Measurements from ENCODE around the gene C1QTNF9.
"Not testable (repeated sequence)": the region's sequence is repeated elsewhere in the genome, so short reads cannot be mapped to it uniquely, and the experiment has no call there.

C1QTNF9 gene

GRCh38 chr13:24362435-24362952, 53.1 kb downstream of the C1QTNF9 start:
- Histone ChIP-seq H3F3A (ENCODE audit: insufficient read depth) (no peaks in the 10 kb centered on the region), H3K4me2 (ENCODE audit: low read depth, low read length, poor library complexity, severe bottlenecking) (no peak overlapping the region), H2AFZ (ENCODE audit: low read depth, low read length, severe bottlenecking) (no peak overlapping the region), H3K27ac (ENCODE audit: low read depth, low read length) (no peak overlapping the region), H3K27me3 (ENCODE audit: low read length) (no peaks in the 10 kb centered on the region), H3K9me3 (ENCODE audit: insufficient read depth, low read length) (no peaks in the 10 kb centered on the region), H3K79me2 (ENCODE audit: insufficient read depth, low read length) (no peaks in the 10 kb centered on the region), H3K4me3 (ENCODE audit: insufficient read depth, low read length, poor library complexity, severe bottlenecking) (no peak overlapping the region), H3K36me3 (ENCODE audit: low read length) (no peaks in the 10 kb centered on the region), H3K9me2 (replicated peaks; ENCODE audit: insufficient read depth, low read length) (no peaks in the 10 kb centered on the region), H3K9ac (ENCODE audit: low read length) (no peak overlapping the region), H4K20me1 (ENCODE audit: low read depth, low read length) (no peaks in the 10 kb centered on the region)
- TF ChIP-seq EZH2phosphoT487 (conservative IDR thresholded peaks at IDR 0.05; ENCODE audit: low read length) (no peak), CTCF (IDR thresholded peaks at IDR 0.05; ENCODE audit: insufficient read depth, low read length, poor library complexity, severe bottlenecking) (no peak)

- TF ChIP-seq EZH2phosphoT487 (conservative IDR thresholded peaks at IDR 0.05; ENCODE audit: low read length) (no peak), CTCF (IDR thresholded peaks at IDR 0.05; ENCODE audit: insufficient read depth, low read length, poor library complexity, severe bottlenecking) (no peak)
- Histone ChIP-seq H3K27me3 (ENCODE audit: low read length) (no peaks in the 10 kb centered on the region), H3K9me3 (ENCODE audit: insufficient read depth, low read length) (no peaks in the 10 kb centered on the region), H2AFZ (ENCODE audit: low read depth, low read length, severe bottlenecking) (no peak overlapping the region), H3K36me3 (ENCODE audit: low read length) (no peaks in the 10 kb centered on the region), H3K4me3 (ENCODE audit: insufficient read depth, low read length, poor library complexity, severe bottlenecking) (no peak overlapping the region), H3F3A (ENCODE audit: insufficient read depth) (no peaks in the 10 kb centered on the region), H3K27ac (ENCODE audit: low read depth, low read length) (no peak overlapping the region), H3K79me2 (ENCODE audit: insufficient read depth, low read length) (no peaks in the 10 kb centered on the region), H3K9ac (ENCODE audit: low read length) (no peak overlapping the region), H4K20me1 (ENCODE audit: low read depth, low read length) (no peaks in the 10 kb centered on the region), H3K4me2 (ENCODE audit: low read depth, low read length, poor library complexity, severe bottlenecking) (no peak overlapping the region), H3K9me2 (replicated peaks; ENCODE audit: insufficient read depth, low read length) (no peaks in the 10 kb centered on the region)
These were observed 55.8 kb downstream of the C1QTNF9 start for GRCh38 chr13:24365191-24365590.

GRCh38 chr13:24366315-24366714, 56.9 kb downstream of the C1QTNF9 start:
- not testable (repeated sequence) for H3K27ac ChIP-seq (ENCODE audit: low read depth, low read length); H3K4me3 ChIP-seq (ENCODE audit: insufficient read depth, low read length, poor library complexity, severe bottlenecking); H3F3A ChIP-seq (ENCODE audit: insufficient read depth); H3K27me3 ChIP-seq (ENCODE audit: low read length); H3K9me2 ChIP-seq (replicated peaks; ENCODE audit: insufficient read depth, low read length); H3K4me2 ChIP-seq (ENCODE audit: low read depth, low read length, poor library complexity, severe bottlenecking); H2AFZ ChIP-seq (ENCODE audit: low read depth, low read length, severe bottlenecking); H4K20me1 ChIP-seq (ENCODE audit: low read depth, low read length); H3K79me2 ChIP-seq (ENCODE audit: insufficient read depth, low read length); H3K36me3 ChIP-seq (ENCODE audit: low read length); H3K9ac ChIP-seq (ENCODE audit: low read length); H3K9me3 ChIP-seq (ENCODE audit: insufficient read depth, low read length)

GRCh38 chr13:24371273-24371672, 61.9 kb downstream of the C1QTNF9 start:
- not testable (repeated sequence) for H3K79me2 ChIP-seq (ENCODE audit: insufficient read depth, low read length); H3K9me3 ChIP-seq (ENCODE audit: insufficient read depth, low read length); H3K9ac ChIP-seq (ENCODE audit: low read length); H3K27me3 ChIP-seq (ENCODE audit: low read length); H2AFZ ChIP-seq (ENCODE audit: low read depth, low read length, severe bottlenecking); H3K4me2 ChIP-seq (ENCODE audit: low read depth, low read length, poor library complexity, severe bottlenecking); H4K20me1 ChIP-seq (ENCODE audit: low read depth, low read length); H3K9me2 ChIP-seq (replicated peaks; ENCODE audit: insufficient read depth, low read length); H3K4me3 ChIP-seq (ENCODE audit: insufficient read depth, low read length, poor library complexity, severe bottlenecking); H3K27ac ChIP-seq (ENCODE audit: low read depth, low read length); H3F3A ChIP-seq (ENCODE audit: insufficient read depth); H3K36me3 ChIP-seq (ENCODE audit: low read length)
